GM18526 (cell line): ENCODE results near the gene CELA1.

Experiments
- POLR2A ChIP-seq: IDR thresholded peaks from 3 replicates; pipeline ENCODE4 v1.6.1; 2011; ENCODE audit not compliant: insufficient read length; ENCODE audit errors: extremely low read depth

Gene CELA1

GRCh38 chr12:51333536-51333935 lies 12.9 kb downstream of the CELA1 start:
- TF ChIP-seq POLR2A: no peak

DNA sequence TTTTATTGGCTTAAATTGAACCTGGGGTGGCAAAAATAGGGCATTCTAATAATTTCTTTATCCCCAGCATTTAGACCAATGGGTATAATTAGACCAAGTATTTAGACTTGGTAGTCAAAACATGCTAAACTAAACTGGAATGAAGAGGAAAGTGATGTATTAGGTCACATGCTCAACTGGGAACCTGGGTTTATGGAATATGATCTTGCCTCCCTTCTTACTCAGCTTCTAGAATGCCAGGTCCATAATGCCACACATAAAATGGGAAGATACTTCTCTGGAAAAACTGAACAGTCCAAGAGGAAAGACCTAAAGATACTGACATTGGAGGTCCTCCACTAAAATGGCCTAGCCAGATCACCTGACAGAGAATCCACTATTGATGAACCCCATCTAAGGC lies 16.3 kb downstream of the CELA1 start:
- no peak for TF ChIP-seq POLR2A

- no peak for TF ChIP-seq POLR2A
Measured at GRCh38 chr12:51329742-51330141, 16.7 kb downstream of the CELA1 start.

DNA sequence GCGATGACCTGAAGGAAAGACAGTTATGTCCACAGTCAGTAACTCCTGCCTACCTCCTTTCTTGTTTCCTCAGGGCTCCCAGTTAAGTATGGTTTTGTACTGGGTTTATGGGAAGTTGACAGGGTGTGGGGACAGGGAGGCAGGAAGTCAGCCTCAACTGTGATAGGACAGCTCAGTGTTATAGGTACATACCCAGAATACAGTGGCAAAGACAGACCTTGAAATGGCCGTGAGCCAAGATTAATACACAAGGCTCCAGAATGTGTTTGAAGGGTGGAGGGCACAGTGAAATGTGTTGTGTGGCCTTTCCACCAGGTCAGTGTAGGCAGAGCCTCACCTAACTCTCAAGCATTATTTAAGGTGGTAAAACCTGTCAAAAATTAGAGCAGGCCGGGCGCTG lies 17.9 kb downstream of the CELA1 start:
- no peak for TF ChIP-seq POLR2A

DNA sequence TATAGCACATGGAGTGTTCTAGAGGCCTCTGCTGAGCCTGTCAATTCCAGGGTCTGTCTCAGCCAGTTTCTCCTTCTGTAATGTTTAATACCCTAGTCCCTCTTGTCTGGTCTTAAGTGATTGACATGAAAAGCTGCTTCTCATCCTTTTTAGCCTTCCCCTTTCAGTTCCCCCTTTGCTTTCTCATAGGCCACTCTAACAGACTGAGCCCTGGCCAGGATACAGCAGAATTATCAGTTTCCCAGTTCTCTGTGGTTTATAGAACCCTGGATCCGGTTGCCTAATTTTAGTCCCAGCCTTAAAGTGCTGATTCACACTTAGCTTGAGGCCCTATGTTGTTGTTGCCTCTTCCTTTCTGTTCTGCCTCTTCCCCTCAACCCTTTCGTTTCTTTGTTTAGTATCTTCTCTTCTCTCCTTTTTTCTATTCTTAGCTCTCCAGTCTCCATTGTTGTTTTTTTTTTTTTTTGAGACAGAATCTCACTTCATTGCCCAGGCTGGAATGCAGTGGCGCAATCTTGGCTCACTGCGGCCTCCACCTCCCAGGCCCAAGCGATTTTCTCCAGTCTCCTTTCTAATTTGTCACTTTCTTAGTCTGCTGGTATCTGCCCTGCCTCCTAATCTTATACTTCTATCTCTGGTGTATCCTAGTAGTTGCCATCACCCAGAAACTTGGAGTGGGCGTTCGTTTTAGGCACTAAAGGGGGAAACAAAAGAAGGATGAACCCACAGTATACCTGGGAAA lies 19.6 kb downstream of the CELA1 start:
- no peak for TF ChIP-seq POLR2A

DNA sequence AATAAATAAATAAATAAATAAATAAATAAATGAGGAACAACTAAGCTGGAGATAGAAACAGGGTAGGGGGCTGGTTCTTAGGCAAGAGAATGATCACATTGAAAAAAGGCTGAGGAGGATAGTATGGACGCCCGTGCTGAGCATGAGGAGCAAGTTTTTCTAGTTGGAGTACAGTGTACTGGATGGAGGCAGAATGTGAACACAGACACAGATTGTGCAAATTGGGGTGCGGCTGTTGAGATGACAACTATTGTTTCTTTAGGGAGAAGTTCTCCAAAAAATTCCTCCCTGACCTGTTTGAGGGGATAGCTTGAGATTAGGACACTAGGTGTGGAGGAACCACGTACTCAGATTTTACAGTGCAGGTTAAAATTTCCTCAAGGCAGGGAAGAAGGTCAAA lies 21.5 kb downstream of the CELA1 start:
- TF ChIP-seq POLR2A: no peak

DNA sequence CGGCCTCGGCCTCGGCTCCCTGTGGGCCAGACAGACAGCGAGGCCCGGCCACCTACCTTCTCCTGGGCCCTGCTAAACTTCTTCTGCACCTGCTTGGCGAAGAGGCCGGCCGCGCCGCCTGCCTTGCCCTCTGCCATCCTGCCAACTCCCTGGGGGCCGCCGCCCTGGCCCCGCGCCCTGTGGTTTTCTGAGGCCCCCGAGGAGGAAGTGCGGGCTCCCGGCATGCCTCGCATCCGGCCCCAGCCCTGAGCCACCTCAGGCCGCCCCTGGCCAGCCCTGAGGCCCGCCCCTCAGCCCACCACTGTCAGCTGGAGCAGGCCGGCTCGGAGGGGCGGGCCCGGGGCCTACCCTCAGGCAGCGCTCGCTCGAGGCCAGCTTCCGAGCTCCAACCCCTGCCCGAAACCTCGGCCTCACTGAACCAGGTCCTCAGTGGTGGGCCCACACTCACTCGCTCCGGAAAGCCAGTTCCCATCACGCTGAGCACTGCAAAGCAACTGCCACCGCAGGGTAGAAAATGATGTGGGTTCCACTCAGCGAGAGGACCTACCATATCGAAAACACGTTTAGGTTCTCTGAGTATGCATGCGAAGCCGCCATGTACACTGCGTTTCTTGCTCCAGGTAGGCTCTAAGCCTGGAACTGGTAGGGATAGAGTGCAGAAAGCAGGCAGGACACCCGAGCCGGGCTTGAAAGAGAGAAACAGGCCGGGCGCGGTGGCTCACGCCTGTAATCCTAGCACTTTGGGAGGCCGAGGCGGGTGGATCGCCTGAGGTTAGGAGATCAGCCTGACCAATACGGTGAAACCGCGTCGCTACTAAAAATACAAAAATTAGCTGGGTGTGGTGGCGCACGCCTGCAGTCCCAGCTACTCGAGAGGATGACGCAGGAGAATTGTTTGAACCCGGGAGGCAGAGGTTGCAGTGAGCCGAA lies 22.2 kb downstream of the CELA1 start, which contains the start of gene BIN2:
TSS of gene BIN2 (minus strand) at position 209 of the 930 bp plus-strand sequence. CDS start at position 137, 72 bp downstream.
- TF ChIP-seq POLR2A: peak; percentile 72

DNA sequence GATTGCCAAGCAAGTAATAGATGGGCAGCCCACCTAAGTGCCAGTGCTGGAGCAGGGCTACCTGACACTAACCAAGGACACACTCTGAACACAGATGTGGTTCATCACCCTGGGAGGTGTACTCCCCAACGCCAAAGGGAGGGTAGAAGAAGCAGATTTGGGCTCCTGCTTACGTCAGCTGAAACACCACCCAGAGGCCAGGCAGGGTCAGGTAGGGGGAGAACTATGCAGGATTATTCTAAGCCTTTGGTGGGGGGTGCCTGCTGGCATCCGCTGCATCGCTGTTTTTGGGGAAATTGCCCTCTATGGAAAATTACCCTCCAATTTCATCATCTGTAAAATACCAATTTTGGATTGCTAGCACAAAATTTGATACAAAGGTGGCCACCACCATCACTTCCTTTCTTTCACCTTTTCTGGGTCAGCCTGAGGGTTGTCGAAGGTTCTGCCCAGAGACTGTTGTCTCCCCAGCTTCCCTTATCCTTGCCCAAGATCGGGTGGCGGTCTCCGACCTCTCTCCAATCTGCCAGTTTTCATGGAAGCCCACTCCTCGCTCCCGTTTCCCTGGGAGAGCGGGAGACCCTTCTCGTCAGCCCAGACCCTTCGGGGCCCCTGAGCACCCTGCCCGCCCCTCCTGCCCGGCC lies 23.0 kb downstream of the CELA1 start:
- peak; percentile 35 for TF ChIP-seq POLR2A

DNA sequence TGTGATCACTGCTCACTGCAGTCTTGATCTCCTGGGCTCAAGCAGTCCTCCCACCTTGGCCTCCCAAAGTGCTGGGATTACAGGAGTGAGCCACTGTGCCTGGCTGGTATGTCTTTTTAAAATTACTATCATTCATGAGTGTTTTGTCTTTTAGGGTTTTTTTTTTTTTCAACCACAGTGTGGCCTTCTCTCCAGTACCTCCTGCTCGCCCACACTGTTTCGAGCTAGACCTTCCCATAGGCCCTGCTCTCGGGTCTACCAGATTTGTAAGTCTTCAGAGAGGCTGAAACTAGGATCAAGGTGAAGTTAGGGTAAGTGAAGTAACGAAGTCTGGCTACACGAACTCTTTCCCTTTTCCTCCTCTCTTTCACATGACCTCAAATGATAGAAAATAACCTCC lies 24.0 kb downstream of the CELA1 start:
- TF ChIP-seq POLR2A: no peak

DNA sequence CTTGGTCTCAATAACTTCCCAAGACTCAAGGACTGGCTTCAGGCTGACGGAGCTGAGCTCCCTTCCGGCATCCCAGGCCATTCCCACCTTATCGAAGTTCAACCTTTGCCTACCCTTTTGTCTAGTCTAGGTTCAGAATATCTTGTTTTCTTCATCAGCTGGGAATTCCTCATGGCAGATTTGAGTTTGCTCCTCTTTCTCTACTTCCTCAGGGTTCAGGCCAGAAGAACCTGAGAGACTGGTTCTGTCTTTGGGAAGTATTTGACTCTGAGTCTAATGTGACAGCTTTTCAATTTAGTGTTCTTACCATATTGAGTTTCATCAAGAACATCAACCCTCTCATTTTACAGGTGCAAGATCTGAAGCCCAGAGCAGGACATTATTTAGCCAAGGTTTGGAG lies 24.6 kb downstream of the CELA1 start:
- TF ChIP-seq POLR2A: no peak

DNA sequence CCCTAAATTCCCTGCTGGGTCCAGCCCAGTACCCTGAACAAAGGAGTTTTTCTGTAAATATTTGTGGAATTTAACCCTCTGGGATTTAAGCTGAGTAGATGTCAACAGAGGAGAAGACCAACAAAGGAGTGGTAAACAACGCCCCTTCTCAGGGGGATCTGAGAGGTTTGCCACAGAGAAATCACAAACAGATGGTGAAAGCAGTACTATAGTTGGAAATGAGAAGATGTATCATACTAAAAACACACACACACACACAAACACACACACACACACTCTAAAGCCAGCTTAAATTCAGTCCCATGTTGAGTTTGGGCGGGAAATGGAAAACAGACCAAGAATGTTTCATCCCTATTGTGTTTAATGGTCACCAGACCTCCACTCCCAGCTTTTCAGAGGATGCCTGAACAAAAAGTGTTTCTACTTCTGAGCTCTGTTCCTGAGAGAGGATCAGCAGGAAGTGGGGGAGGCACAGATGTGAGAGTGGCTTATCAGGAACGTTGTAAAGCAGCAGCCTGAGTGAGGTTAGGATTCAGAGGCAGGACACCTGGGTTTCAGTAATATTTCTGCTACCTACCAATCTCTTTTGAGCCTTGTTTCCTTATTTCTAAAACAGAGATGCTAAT lies 25.7 kb downstream of the CELA1 start:
- TF ChIP-seq POLR2A: no peak

DNA sequence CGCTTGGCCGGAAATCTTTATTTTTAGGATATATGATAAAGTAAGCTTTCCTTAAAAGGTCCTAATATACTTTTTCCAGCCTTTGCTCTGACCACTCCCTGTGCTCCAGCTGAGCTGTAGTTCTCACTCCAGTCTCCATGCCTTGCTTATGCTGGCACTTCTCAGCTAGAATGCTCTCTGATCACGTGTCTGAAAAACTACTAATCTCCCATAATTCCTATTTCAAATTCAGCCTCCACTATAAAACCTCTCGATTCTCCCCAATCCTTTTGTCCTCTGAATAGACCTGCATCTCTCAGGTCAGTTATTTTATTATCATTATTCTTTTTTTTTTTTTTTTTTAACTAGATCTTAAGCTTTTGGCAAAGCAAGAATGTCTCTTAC lies 26.2 kb downstream of the CELA1 start:
- TF ChIP-seq POLR2A: no peak

DNA sequence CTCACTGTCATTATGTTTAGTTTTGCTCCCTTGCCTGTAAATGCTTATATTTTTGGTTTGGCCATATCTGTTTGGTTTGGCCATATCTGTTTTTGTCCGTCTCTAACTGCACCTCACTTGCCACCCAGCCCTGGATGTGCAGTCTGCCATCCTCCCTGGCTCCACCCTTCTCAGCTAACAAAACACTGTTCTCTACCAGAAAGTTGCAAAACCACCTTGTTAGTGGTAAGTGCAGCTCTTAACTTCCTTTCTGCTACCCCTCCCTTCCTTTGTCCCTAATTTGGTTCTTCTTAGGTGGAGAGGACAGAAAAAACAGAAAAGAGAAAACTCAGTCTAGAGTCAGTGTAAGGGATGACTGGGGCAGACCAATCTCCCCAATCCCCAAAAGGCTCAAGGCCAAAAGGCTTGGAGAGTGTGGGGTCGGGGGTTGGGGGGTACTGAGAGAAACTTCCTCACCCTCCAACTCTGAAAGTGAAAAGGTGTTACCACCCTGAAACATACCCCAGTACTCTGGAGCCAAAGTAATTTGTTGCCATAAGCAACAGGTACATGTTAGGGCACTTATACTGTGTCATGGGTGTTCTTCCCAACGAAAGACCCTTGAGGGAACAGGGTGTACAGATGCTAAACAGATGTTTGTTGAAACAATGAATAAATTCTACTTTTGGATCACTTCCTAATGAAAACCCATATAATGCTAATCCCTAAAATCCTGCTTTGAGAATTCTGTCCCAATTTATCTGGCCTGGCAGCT lies 27.5 kb downstream of the CELA1 start:
- TF ChIP-seq POLR2A: no peak

- no peak for TF ChIP-seq POLR2A
Measured at GRCh38 chr12:51311389-51311788, 35.1 kb downstream of the CELA1 start.
